TTC549 (cell line): ENCODE results near the gene URM1.
"Not testable (repeated sequence)": the region's sequence is repeated elsewhere in the genome, so short reads cannot be mapped to it uniquely, and the experiment has no call there.

ENCODE experiments used
- FAIRE-seq: peaks from 2 replicates; lab custom pipeline; 2012; peaks lifted over from hg19 to GRCh38; lab: Jason Lieb, UNC

The URM1 gene

GRCh38 chr9:128409450-128409849 is 38.3 kb downstream of the URM1 start:
- FAIRE-seq = no peak

GRCh38 chr9:128409978-128410377 is 38.8 kb downstream of the URM1 start:
- no peak for FAIRE-seq

- FAIRE-seq = no peak
Observed at GRCh38 chr9:128411364-128412119, 40.4 kb downstream of the URM1 start.

GRCh38 chr9:128412120-128412790 is 41.1 kb downstream of the URM1 start:
- no peak for FAIRE-seq

- not testable (repeated sequence) for FAIRE-seq
Observed at GRCh38 chr9:128413728-128414127, 42.6 kb downstream of the URM1 start.

GRCh38 chr9:128414461-128414860 is 43.3 kb downstream of the URM1 start:
- FAIRE-seq = no peak

- FAIRE-seq = no peak
Observed at GRCh38 chr9:128415281-128415680, 44.1 kb downstream of the URM1 start.

GRCh38 chr9:128416014-128416413 is 44.8 kb downstream of the URM1 start:
- FAIRE-seq = no peak

- FAIRE-seq = no peak
Observed at GRCh38 chr9:128416432-128417019, 45.4 kb downstream of the URM1 start.

GRCh38 chr9:128419061-128419925 is 48.1 kb downstream of the URM1 start:
- no peak for FAIRE-seq

GRCh38 chr9:128420060-128420650 is 49.0 kb downstream of the URM1 start:
- no peak for FAIRE-seq

GRCh38 chr9:128420651-128421481 is 49.7 kb downstream of the URM1 start, which contains the start of gene CERCAM:
Gene CERCAM (plus strand): TSS chr9:128420857. CDS start chr9:128420878, 21 bp downstream.
- FAIRE-seq = no peak

GRCh38 chr9:128421482-128421996 is 50.4 kb downstream of the URM1 start:
- FAIRE-seq = no peak

GRCh38 chr9:128422022-128422782 is 51.0 kb downstream of the URM1 start:
- not testable (repeated sequence) for FAIRE-seq

GRCh38 chr9:128422783-128423150 is 51.6 kb downstream of the URM1 start:
- FAIRE-seq = no peak

GRCh38 chr9:128423356-128423755 is 52.2 kb downstream of the URM1 start:
- not testable (repeated sequence) for FAIRE-seq

- FAIRE-seq = no peak
Observed at GRCh38 chr9:128424268-128424780, 53.1 kb downstream of the URM1 start.

- no peak for FAIRE-seq
Observed at GRCh38 chr9:128428644-128429512, 57.7 kb downstream of the URM1 start.
